Activated CD4-positive, alpha-beta T cell treated with anti-CD3 and anti-CD28 coated beads for 24 hours (primary cell): ENCODE measurements around the gene AMZ1.
A peak's percentile ranks its signal among the peaks of the same experiment; 100 is the strongest.
"Not testable (repeated sequence)": the region's sequence is repeated elsewhere in the genome, so short reads cannot be mapped to it uniquely, and the experiment has no call there.

Experiments used
- DNase-seq, 2 donors: peaks; one replicate each; pipeline ENCODE4 v3.0.0-alpha.2; 2020; ENCODE audit warnings: low read depth in 2 of 2

The AMZ1 gene

DNA sequence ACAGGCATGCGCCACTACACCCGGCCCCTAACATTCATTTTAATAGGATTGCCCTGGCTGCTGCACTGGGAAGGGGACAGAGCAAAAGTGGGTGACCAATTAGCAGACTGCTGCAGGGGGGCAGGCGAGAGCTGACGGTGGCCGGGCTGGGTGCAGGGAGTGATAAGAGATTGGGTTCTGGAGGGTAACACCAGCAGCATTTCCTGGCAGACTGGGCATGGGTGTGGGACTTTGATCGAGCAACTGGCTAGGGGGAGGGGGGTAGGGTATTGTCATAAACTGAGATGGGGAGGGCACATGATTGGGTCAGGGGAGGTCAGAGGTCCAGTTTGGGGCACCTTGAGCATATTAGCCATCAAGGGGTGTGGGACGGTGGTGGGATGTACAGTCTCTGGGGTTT lies 20.2 kb upstream of the AMZ1 start:
- no peak for DNase-seq

DNA sequence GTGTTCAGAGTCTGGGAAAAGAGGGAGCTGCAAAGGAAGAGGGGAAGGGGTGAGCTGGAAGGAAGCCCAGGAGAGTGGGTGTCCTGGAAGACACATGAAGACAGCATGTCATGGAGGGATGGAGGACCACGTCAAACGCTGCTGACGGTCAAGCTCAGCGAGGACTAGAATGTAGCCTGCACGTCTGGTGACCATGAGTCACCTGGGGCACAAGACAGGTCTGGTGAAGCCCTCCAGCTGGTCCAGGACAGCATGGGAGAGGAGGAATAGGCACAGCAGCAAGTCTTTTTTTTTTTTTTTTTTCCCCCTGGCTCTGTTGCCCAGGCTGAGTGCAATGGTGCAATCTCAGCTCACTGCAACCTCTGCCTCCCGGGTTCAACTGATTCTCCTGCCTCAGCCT lies 19.6 kb upstream of the AMZ1 start:
- DNase-seq: no peak

GRCh38 chr7:2670171-2670570 lies 17.8 kb upstream of the AMZ1 start:
- DNase-seq: no peak

DNA sequence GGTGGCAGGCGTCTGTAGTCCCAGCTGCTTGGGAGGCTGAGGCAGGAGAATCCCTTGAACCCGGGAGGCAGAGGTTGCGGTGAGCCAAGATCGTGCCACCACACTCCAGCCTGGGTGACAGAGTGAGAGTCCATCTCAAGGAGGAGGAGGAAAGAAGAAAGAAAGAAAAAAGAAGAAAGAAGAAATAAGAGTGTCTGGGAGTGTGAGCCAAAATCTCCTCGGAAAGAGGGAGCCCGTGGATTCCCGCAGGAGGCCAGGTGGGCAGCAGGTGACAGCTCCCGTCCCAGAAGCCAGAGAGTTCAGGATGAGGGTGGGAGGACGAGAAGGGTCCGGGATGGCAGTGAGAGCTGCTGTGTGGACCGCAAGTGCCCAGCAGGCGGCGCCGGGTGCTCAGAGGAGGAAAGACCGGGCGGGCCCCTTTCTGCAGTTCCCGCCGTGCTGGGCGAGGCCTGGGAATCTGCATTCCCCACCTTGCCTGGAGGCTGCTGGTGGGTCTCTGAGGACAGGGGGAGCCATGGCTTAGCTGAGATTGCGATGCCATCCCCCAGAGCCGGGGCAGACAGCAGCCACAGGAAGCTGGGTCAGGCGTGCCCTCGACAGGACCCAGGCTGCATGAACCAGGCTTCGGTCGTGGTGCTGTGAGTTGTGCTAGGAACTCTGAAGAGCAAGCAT lies 17.1 kb upstream of the AMZ1 start:
- peak; percentile 58 to 66 for DNase-seq

GRCh38 chr7:2673214-2673613 lies 14.8 kb upstream of the AMZ1 start:
- not testable (repeated sequence) for DNase-seq

- DNase-seq: no peak
These were observed 14.1 kb upstream of the AMZ1 start for GRCh38 chr7:2673934-2674333.

GRCh38 chr7:2675256-2675764 lies 12.7 kb upstream of the AMZ1 start:
- no peak for DNase-seq

GRCh38 chr7:2676576-2676975 lies 11.4 kb upstream of the AMZ1 start:
- DNase-seq: not testable (repeated sequence)

DNA sequence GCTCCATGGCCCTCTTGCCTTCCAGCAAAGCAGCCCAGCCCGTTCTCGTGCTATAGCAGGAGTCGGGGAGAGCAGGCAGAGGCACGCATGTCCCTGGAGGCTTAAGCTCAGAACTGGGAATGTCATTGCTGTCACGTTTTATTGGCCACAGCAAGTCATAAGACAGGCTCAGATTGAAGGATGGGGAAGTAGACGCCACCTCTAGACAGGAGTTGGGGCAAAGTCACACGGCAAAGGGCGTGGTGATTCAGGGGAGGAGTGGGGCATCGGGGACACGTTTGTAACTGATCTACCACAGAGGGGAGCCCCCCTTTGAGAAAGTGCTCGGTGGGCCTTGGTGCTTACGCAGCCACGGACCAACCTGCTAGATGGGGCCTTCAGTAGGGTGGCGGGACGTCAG lies 9.5 kb upstream of the AMZ1 start:
- DNase-seq: not testable (repeated sequence)

GRCh38 chr7:2679135-2680127 lies 8.6 kb upstream of the AMZ1 start:
- DNase-seq: not testable (repeated sequence)

DNA sequence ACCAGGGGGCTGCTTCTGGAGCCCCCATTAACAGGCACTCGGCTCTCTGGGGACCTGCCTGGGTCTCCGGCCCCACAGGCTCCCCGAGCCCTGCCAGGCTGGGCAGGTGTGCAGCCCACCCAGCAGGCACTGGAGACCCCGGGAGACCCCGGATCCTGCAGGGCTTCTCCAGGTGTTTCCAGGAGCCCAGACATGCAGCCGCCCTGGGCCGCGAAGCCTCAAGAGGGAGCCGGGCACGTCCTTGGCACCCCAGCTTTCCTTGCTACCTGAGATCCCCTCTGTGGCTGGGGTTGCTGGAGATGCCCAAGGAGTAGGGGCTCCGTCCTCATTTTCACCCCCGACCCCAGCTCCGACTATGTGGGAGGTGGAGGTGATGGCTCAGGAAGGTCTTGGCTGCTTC lies 7.7 kb upstream of the AMZ1 start:
- DNase-seq: no peak

GRCh38 chr7:2680792-2681490 lies 7.1 kb upstream of the AMZ1 start:
- peak; percentile 43 to 54 for DNase-seq

DNA sequence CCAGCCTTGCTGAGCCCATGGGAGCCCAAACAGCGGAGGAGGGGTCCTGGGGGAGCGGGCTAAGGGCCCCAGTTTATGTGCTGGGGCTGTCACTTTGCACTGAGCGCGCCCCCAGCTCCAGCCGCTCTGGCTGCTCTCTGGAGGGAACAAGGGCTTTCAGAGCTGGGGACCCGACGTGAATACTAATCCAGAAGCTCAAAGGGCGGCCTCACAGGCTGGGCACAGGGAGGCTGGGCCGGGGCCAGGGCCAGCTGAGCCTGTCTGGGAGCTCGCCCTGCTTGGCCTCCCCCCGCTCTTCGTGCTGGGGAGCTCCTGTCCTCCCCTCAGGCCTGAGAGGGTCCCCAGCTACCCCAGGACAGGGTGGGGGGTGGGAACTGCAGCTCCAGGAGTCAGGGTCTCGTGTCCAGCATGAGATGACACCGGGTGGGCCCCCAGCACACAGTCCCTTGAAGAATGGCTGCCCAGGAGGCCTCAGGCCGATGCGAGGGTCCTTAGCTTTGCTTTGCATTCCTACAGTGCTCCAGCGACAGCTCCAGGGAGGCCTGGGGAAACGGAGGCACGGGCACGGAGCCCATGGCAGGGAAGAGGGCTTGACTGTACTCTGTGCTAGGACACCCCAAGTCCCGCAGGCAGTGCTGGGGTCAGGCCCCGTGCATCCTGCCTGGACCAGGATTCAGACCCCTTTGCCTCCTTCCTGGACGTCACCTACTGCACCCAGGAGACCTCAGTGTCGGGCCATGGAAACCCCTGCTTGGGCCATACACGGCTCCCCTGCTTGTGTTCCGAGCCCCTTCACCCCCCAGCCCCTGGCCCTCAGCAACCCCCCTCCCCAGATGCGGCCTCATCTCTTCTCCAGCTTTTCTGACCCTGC lies 5.8 kb upstream of the AMZ1 start:
- DNase-seq: no peak

DNA sequence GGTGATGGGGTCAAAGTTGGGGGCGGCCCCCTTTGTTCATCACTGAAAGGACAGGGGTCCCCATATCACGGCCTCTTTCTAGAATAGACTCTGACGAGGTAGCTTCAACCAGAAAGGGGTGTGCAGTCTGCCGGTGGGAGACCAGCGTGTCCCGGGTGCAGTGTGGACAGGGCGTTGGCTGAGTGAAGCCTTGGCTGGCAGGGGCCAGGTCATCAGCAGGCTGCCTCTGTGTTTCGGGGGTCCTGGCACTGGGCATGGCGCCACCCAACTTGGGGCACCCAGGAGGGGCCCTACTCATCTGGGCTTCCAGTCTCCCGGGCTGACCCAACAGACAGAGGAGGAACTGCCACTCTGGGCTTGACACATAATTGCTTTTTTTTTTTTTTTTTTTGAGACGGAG lies 3.5 kb upstream of the AMZ1 start:
- no peak for DNase-seq

DNA sequence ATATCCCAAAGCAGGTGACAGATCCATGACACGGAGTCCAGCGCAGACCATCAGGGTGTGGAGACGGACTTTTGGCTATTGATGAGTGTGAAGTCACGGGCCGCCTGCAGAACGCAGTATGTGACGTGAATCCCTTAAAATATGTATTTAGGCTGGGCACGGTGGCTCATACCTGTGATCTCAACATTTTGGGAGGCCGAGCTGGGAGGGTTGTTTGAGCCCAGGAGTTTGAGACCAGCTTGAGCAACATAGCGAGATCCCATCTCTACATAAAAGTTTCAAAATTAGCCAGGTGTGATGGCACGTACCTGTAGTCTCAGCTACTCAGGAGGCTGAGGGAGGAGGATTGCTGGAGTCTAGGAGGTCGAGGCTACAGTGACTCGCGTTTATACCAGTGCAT lies 1.9 kb upstream of the AMZ1 start:
- DNase-seq: no peak

DNA sequence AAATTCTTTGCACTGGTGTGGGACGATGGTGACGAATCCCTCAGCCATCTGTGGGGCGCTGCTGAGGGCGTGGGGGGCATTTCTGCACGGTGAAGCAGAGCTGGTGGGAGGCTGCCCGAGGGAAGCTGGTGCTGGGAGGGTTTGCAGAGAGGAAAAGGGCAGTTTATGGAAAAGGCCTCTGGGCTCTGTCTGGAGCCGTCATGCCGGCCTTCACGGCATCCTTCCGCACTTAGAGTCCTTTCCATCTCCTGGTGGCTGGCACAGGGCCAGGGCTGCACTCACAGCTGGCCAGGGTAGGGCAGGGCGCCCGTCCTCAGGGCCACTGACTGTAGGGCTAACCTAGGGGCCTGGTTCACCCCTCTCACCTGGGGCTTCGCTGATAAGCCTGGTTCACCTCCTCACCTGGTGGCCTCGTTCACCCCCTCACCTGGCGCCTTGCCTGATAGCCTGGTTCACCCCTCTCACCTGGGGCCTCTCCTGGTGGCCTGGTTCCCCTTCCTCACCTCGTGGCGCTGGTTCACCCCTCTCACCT lies 598 bp upstream of the AMZ1 start:
- no peak for DNase-seq

DNA sequence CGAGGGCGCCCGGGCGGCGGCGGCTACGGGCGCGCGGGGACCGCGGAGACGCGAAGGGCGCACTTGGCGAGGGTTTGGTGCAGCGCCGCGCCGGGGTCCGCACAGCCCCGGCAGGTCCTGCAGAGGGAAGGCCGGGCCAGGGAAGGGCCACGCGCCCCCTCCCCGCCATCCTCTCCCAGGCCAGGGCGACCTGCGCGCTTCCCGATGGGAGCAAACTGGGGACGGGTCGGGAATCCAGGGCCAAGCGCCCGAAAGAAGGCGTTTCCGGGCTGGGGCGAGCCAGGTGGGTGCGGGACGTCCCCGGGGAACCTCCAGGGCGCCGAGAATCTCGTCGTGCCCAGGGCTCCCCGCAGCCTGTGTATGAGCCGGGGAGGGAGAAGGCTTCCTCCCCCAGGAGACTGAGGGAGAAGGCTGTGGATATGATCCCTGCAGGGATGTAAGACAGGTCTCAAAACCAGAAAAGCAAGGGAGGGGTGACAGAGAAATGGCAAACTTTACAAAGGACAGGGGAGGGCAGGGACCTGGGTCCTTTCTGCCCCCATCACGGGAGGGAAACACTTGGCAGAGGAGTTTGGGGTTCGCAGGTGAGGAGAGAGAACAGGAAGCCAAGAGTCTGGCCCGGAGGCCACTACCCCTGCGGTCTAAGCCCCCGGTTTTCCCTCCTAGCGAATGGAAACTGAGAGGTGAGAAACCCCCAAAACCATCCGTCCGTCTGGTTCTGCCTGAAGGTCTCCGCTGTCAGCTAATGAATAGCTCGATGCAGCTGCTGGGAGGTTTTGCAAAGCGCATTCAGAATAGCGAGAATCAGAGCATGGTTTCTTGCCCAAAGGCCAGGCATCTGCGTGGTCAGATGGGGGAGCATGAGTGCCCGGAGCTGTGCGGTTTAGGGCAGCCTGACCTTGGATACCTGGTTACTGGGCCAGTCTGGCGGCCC lies 674 bp downstream of the AMZ1 start:
- DNase-seq: no peak

GRCh38 chr7:2689343-2689847 lies 1.4 kb downstream of the AMZ1 start:
- DNase-seq: no peak

GRCh38 chr7:2689951-2690705 lies 2.1 kb downstream of the AMZ1 start:
- DNase-seq: no peak
